ENCODE measurements around the gene WAPL.

DNA sequence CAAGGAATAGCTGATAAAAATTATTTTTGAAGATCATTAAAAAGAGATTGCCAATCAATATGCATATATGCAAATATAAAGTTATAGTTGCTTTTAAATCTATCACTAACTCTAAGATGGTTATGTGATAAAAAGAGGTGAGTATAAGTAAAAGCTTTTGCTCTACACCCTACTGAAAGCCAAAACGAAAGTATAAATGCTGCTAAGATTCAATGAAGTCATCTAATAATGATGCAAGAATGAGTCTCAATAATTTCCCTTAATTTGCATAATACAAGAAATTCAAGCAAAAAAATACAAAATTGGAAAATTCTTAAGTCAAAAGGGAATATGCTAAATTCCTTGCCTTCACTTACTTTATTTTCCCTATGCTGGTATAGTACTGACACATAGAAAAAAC, 75.2 kb downstream of the WAPL start:
- TF ChIP-seq CTCF (IDR thresholded peaks at IDR 0.05) (no peak), EZH2 (IDR thresholded peaks at IDR 0.05; ENCODE audit: borderline replicate concordance, insufficient read depth, low read depth, low read length, poor library complexity, severe bottlenecking) (no peak)
